HG02884 (cell line): Measurements from ENCODE around the gene PRRT1B.
A peak's percentile ranks its signal among the peaks of the same experiment; 100 is the strongest.

ENCODE experiments used
- ATAC-seq: cut with Tn5 transposase; IDR thresholded peaks from one replicate; pipeline ENCODE4 v1.9.1; 2021; ENCODE audit warnings: mild to moderate bottlenecking, moderate library complexity; ENCODE audit not compliant: unreplicated experiment

The PRRT1B gene

GRCh38 chr9:131578731-131579504 lies 33.6 kb downstream of the PRRT1B start:
- ATAC-seq = peak; percentile 48

- ATAC-seq = no peak
Measured at GRCh38 chr9:131579789-131580211, 34.5 kb downstream of the PRRT1B start.

- ATAC-seq = no peak
Measured at GRCh38 chr9:131580358-131580757, 35.0 kb downstream of the PRRT1B start.

- ATAC-seq = no peak
Measured at GRCh38 chr9:131582056-131582455, 36.7 kb downstream of the PRRT1B start.

GRCh38 chr9:131582466-131583336 lies 37.4 kb downstream of the PRRT1B start:
- ATAC-seq = no peak

GRCh38 chr9:131583337-131583645 lies 38.0 kb downstream of the PRRT1B start:
- ATAC-seq = no peak

GRCh38 chr9:131583836-131584555 lies 38.7 kb downstream of the PRRT1B start:
- no peak for ATAC-seq

- no peak for ATAC-seq
Measured at GRCh38 chr9:131584858-131585257, 39.5 kb downstream of the PRRT1B start.

- ATAC-seq = no peak
Measured at GRCh38 chr9:131585375-131585774, 40.1 kb downstream of the PRRT1B start.

GRCh38 chr9:131587331-131587730 lies 42.0 kb downstream of the PRRT1B start:
- no peak for ATAC-seq

- ATAC-seq = no peak
Measured at GRCh38 chr9:131587906-131588305, 42.6 kb downstream of the PRRT1B start.

GRCh38 chr9:131588396-131588795 lies 43.1 kb downstream of the PRRT1B start:
- no peak for ATAC-seq

- ATAC-seq = no peak
Measured at GRCh38 chr9:131589124-131589711, 43.9 kb downstream of the PRRT1B start.

GRCh38 chr9:131589993-131590392 lies 44.7 kb downstream of the PRRT1B start:
- no peak for ATAC-seq

- no peak for ATAC-seq
Measured at GRCh38 chr9:131590449-131590848, 45.1 kb downstream of the PRRT1B start.

GRCh38 chr9:131590907-131591844 lies 45.9 kb downstream of the PRRT1B start:
- peak; percentile 48 for ATAC-seq

- ATAC-seq = no peak
Measured at GRCh38 chr9:131591845-131592208, 46.5 kb downstream of the PRRT1B start.

GRCh38 chr9:131593091-131593820 lies 47.9 kb downstream of the PRRT1B start:
- no peak for ATAC-seq

GRCh38 chr9:131593936-131594665 lies 48.8 kb downstream of the PRRT1B start:
- ATAC-seq = no peak
